Duodenal mucosa (tissue), 2 donors: ENCODE data around the gene ORM2.

ENCODE experiments used
- H3K27ac ChIP-seq: one replicate; pipeline ENCODE4 v1.7.0; 2013; ENCODE audit warnings: low read depth, low read length
- H3K27me3 ChIP-seq, 2 donors: one replicate each; pipeline ENCODE4 v1.7.0; 2013; ENCODE audit warnings: low read length in 2 of 2, control low read depth in 1 of 2; ENCODE audit not compliant: insufficient read depth in 2 of 2, control insufficient read depth in 1 of 2
- H3K36me3 ChIP-seq, 2 donors: one replicate each; pipeline ENCODE4 v1.7.0; 2013; ENCODE audit warnings: low read length in 2 of 2, control low read depth in 1 of 2; ENCODE audit not compliant: insufficient read depth in 2 of 2, control insufficient read depth in 1 of 2
- H3K4me1 ChIP-seq, 2 donors: one replicate each; pipeline ENCODE4 v1.7.0; 2013; ENCODE audit warnings: low read length in 2 of 2, control low read depth in 1 of 2; ENCODE audit not compliant: insufficient read depth in 2 of 2, control insufficient read depth in 1 of 2
- H3K4me3 ChIP-seq, 2 donors: one replicate each; pipeline ENCODE4 v1.7.0; 2013; ENCODE audit warnings: low read length in 2 of 2, low read depth in 1 of 2
- H3K9ac ChIP-seq, 2 donors: one replicate each; pipeline ENCODE4 v1.7.0; 2013; ENCODE audit warnings: low read length in 2 of 2, low read depth in 1 of 2
- H3K9me3 ChIP-seq, 2 donors: one replicate each; pipeline ENCODE4 v1.7.0; 2013; ENCODE audit warnings: low read length in 2 of 2, control low read depth in 1 of 2; ENCODE audit not compliant: control insufficient read depth in 1 of 2

ORM2 gene

GRCh38 chr9:114304416-114305188 is 25.1 kb upstream of the ORM2 start:
- H3K27me3 ChIP-seq: no peaks in the 10 kb centered on the region
- peaks cover 0 to 5% of the 10 kb centered on the region in 2 donors for H3K36me3 ChIP-seq
- no peak overlapping the region for H3K9ac ChIP-seq
- H3K27ac ChIP-seq: no peak overlapping the region
- no peak overlapping the region for H3K4me3 ChIP-seq
- peaks cover 0 to 5% of the 10 kb centered on the region in 2 donors for H3K4me1 ChIP-seq
- H3K9me3 ChIP-seq: no peaks in the 10 kb centered on the region

DNA sequence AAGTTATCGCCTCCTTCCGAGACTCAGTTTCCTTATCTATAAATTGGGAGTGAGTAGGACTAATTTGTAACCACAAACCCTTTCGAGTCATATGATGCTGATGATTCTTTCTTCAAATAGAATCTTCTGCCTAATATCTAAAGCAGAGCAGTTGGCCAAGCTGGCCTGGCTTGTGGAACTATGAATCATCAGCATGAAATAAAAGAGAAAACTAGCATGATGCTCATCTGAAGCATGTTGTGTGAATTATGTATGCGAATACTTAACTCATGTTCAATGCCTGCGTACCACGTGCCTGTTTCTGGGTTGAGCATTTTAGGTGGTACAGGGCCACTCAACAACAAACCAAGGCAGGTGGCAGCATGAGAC is 21.8 kb upstream of the ORM2 start:
- H3K36me3 ChIP-seq: peaks cover 0 to 5% of the 10 kb centered on the region in 2 donors
- no peaks in the 10 kb centered on the region for H3K9me3 ChIP-seq
- peaks cover 0 to 5% of the 10 kb centered on the region in 2 donors for H3K4me1 ChIP-seq
- no peak overlapping the region for H3K9ac ChIP-seq
- H3K4me3 ChIP-seq: no peak overlapping the region
- H3K27me3 ChIP-seq: no peaks in the 10 kb centered on the region
- H3K27ac ChIP-seq: no peak overlapping the region

- no peaks in the 10 kb centered on the region for H3K27me3 ChIP-seq
- no peak overlapping the region for H3K9ac ChIP-seq
- H3K4me3 ChIP-seq: no peak overlapping the region
- peaks cover 0 to 5% of the 10 kb centered on the region in 2 donors for H3K36me3 ChIP-seq
- peaks cover 0 to 5% of the 10 kb centered on the region in 2 donors for H3K4me1 ChIP-seq
- H3K27ac ChIP-seq: no peak overlapping the region
- no peaks in the 10 kb centered on the region for H3K9me3 ChIP-seq
These were observed 21.2 kb upstream of the ORM2 start for GRCh38 chr9:114308361-114308950.

GRCh38 chr9:114309096-114309495 is 20.6 kb upstream of the ORM2 start:
- Histone ChIP-seq H3K9me3 (no peaks in the 10 kb centered on the region), H3K36me3 (peaks cover 0 to 5% of the 10 kb centered on the region in 2 donors), H3K27ac (no peak overlapping the region), H3K9ac (no peak overlapping the region), H3K4me3 (no peak overlapping the region), H3K27me3 (no peaks in the 10 kb centered on the region), H3K4me1 (peaks cover 0 to 5% of the 10 kb centered on the region in 2 donors)

DNA sequence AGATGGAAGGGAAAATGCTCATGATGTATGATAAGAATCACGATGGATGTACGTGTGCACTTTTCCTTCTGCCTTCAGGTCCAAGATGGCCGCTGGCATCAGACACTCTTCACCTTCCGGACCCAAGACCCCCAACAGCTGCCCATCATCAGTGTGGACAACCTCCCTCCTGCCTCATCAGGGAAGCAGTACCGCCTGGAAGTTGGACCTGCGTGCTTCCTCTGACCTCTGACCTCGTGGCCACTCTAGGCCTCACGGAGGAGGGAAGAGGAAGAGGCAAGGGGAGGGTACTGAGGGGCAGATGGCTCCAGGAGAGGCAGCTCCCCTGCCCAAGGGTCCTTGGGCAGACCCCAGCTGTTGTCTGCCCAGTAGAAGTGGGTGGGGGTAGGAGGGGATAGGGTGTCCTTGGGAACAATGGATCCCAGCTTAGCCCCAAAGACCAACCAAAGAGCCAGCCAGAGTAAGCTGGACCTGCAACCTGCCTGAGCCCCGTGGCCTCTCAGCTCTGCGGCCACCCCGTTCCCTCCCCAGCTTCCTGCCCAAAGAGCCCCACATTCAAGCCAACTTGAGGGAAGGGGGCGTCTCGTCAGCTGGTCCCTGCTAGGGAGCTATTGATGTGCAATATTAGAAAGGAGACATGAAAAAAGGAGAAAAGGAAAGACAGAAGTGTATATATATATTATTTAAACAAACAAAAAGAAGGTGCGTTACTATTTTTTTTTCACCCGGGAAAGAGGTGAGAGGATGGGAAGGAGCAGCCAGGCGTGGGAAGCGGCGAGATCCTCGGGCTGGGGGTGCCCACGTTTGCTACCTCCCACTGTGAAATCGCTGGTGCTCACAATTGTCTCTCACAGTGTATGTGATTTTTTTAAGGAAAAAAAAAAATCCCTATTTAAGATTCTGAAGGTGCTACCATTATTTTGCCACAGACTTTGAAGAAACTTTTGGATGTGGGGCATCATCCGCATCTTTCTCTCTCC is 18.9 kb upstream of the ORM2 start:
- Histone ChIP-seq H3K9me3 (no peaks in the 10 kb centered on the region), H3K27me3 (no peaks in the 10 kb centered on the region), H3K9ac (no peak overlapping the region), H3K27ac (no peak overlapping the region), H3K4me3 (no peak overlapping the region), H3K4me1 (peaks cover 0 to under 1% of the 10 kb centered on the region in 2 donors), H3K36me3 (peaks cover 0 to 5% of the 10 kb centered on the region in 2 donors)

DNA sequence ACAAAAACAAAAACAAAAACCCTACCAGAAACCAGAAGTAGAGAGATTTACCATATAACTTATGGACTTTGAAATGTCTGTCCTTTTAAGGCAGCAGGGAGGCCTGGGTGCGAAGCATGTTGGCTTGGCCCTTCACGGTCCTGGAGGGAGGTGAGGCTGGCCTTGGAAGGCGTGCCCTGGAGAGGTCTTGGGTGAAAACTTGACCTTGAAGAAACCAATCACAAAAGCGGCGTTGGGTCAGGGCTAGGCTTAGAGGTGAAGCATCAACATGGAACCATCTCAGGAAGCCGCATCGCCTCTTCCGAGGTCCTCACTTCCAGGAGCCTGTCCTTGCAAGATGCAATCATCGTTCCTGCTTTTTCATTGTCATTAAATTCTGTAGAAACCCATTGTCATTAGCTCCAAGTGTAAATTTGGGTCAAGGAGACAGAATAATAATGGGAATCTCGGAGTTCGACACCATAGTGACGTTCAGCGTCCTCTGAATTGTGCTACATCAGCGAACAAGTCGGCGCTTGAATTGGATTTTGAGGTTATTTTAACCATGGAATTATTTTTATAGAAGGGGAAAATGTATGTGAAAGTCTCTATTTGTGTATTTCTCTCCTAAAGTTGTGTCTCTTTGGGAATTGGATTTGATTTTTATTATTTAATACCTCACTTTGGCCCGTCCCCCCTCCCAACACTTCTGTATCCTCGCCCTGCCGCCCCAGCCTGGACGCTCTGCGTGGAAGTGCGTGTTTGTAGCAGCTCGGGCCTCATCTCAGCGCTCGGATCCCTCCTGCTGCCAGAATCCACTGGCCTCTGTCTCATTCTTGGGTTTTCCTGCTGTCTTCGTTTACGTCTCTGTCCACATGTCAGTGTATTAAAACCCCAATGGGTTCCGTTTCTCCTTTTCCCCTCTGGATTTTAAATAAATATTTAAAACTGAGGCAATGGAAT is 17.8 kb upstream of the ORM2 start:
- Histone ChIP-seq H3K4me3 (no peak overlapping the region), H3K27ac (no peak overlapping the region), H3K9ac (no peak overlapping the region), H3K27me3 (no peaks in the 10 kb centered on the region), H3K36me3 (peaks cover 0 to 5% of the 10 kb centered on the region in 2 donors), H3K9me3 (no peaks in the 10 kb centered on the region), H3K4me1 (no peaks in the 10 kb centered on the region)

DNA sequence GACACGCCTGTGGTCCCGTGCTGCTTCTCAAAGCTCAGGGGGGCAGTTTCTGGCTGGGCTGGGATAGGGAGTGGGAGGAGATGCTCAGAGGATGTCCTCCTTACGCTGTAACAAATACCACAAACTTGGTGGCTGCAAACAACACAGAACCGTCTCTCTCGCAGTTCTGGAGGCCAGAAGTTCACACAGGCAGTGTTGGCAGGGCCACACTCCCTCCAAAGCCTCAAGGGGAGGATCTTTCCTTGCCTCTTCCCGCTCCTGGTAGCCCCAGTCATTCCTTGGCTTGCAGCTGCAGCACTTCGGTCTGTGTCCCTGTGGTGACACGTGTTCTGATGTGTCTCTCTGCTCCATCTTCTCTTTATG is 17.2 kb upstream of the ORM2 start:
- Histone ChIP-seq H3K36me3 (peaks cover 0 to 5% of the 10 kb centered on the region in 2 donors), H3K4me1 (no peaks in the 10 kb centered on the region), H3K4me3 (no peak overlapping the region), H3K27me3 (no peaks in the 10 kb centered on the region), H3K9ac (no peak overlapping the region), H3K9me3 (no peaks in the 10 kb centered on the region), H3K27ac (no peak overlapping the region)

GRCh38 chr9:114313186-114313585 is 16.5 kb upstream of the ORM2 start:
- Histone ChIP-seq H3K4me3 (no peak overlapping the region), H3K9ac (no peak overlapping the region), H3K36me3 (peaks cover 0 to under 1% of the 10 kb centered on the region in 2 donors), H3K9me3 (no peaks in the 10 kb centered on the region), H3K27me3 (no peaks in the 10 kb centered on the region), H3K27ac (no peak overlapping the region), H3K4me1 (no peaks in the 10 kb centered on the region)

DNA sequence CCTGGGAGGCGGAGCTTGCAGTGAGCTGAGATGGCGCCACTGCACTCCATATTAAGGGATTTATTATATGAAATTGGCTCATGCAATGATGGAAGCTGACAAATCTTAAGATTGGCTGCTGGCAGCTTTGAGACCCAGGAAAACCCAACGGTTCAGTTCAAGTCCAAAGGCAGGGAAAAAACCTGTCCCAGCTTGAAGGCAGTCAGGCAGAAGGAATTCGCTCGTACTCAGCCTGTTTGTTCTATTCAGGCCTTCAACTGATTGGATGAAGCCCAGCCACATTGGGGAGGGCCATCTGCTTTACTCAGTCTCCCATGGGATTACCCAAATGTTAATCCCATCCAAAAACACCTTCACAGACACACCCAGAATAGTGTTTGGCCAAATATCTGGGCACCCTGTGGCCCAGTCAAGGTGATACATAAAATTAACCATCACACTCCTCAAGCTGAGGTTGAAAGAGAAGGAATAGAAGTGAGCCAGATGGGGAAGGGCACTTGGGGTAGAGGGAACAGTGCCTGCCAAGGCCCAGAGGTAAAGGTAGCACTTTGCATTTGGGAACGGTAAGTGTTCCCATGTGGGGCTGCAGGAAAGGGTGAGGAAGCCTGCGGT is 15.3 kb upstream of the ORM2 start:
- H3K4me3 ChIP-seq: no peak overlapping the region
- no peaks in the 10 kb centered on the region for H3K27me3 ChIP-seq
- no peak overlapping the region for H3K9ac ChIP-seq
- no peaks in the 10 kb centered on the region for H3K36me3 ChIP-seq
- H3K9me3 ChIP-seq: no peaks in the 10 kb centered on the region
- no peak overlapping the region for H3K27ac ChIP-seq
- H3K4me1 ChIP-seq: no peaks in the 10 kb centered on the region
